ENCODE data around the gene HTR3B.
A peak's percentile ranks its signal among the peaks of the same experiment; 100 is the strongest.

HTR3B gene

GRCh38 chr11:113991170-113991569 lies 86.6 kb downstream of the HTR3B start:
- no peak for DNase-seq (ENCODE audit: low read depth)

- DNase-seq (ENCODE audit: low read depth) = no peak
Observed at GRCh38 chr11:113991718-113992458, 87.3 kb downstream of the HTR3B start.

DNA sequence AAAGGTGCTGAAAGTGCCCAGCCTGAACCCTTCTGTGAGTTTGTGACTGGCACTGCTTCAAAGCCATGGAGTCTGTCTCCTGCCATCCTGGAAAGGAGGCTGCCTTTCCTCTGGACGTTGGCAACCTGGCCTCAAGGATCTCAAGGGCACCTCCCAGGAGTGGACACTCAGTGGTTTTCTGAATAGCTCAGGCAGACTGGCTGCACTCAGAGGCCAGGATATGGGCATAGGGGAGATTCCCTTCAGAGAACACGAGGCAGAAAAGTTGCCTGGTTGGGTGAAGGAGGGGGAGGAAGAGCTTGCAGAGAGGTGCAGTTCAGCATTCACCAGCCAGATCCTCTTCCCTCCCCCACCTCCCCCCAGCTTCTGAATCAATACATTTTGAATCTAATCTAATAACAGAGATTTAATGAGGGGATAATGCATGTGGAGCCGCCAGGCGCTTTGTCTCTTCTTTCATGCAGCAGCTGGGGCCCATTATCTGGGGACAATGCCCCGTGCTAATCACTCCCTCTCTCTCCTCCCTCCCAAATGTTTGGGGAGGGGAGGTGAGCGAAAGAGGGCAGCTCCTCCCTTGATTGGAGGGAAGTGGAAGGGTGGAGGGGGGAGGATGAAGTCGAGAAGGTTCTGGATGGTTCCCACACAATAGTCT lies 88.0 kb downstream of the HTR3B start:
- DNase-seq (ENCODE audit: low read depth) = no peak

GRCh38 chr11:113994077-113994954 lies 89.7 kb downstream of the HTR3B start:
- peak; percentile 7 for DNase-seq (ENCODE audit: low read depth)

All from stimulated activated CD8-positive, alpha-beta memory T cell treated with anti-CD3 and anti-CD28 coated beads, Interleukin-12 subunit alpha, Interleukin-12 subunit beta, amount 100 ng/mL, for 1 hour (primary cell).